CD4-positive, alpha-beta memory T cell (primary cell): ENCODE measurements around the gene LRRC51. TPM values are rescaled to one million over a fixed set of nuclear protein-coding genes. Genes with fewer than 3 reads are reported as not detected.
A peak's percentile ranks its signal among the peaks of the same experiment; 100 is the strongest.

Source experiments
- CTCF ChIA-PET: fragments of 350-600 bp; sonication (Branson Sonifier 250); formaldehyde crosslinking; loops from one replicate; lab custom pipeline; 2021; ENCODE audit warnings: inconsistent platforms; ENCODE audit not compliant: partially characterized antibody; lab: Charles Lee
- POLR2A ChIA-PET: fragments of 350-600 bp; sonication (Branson Sonifier 250); formaldehyde crosslinking; loops from one replicate; lab custom pipeline; 2021; ENCODE audit not compliant: partially characterized antibody; lab: Charles Lee
- DNase-seq, 5 donors: peaks; one replicate each; pipeline versions ENCODE4 v3.0.0 to v3.0.0-alpha.2; 2020 to 2022; ENCODE audit warnings: mixed read lengths in 1 of 5
- H3K27ac ChIP-seq: one replicate; pipeline ENCODE4 v1.7.0; 2013; ENCODE audit warnings: low read depth, low read length
- H3K27me3 ChIP-seq: 2 replicates; pipeline ENCODE4 v1.7.0; 2013; ENCODE audit warnings: mild to moderate bottlenecking, low read length, moderate library complexity; ENCODE audit not compliant: insufficient read depth
- H3K36me3 ChIP-seq: 2 replicates; pipeline ENCODE4 v1.7.0; 2013; ENCODE audit warnings: mild to moderate bottlenecking, low read length, moderate library complexity; ENCODE audit not compliant: insufficient read depth
- H3K4me1 ChIP-seq: 2 replicates; pipeline ENCODE4 v1.7.0; 2013; ENCODE audit warnings: mild to moderate bottlenecking, low read length, moderate library complexity; ENCODE audit not compliant: insufficient read depth
- H3K4me3 ChIP-seq, 2 donors: one replicate each; pipeline ENCODE4 v1.7.0; 2013; ENCODE audit warnings: low read length in 2 of 2, mild to moderate bottlenecking in 1 of 2
- H3K9me3 ChIP-seq, 2 donors: one replicate each; pipeline ENCODE4 v1.7.0; 2013; ENCODE audit warnings: low read length in 2 of 2, control low read depth in 1 of 2; ENCODE audit not compliant: control insufficient read depth in 1 of 2
- H3K27ac Mint-ChIP-seq, 7 donors: one replicate each; pipeline ENCODE4 v1.8.0; 2020 to 2021; ENCODE audit warnings: mixed read lengths in 7 of 7, mild to moderate bottlenecking in 6 of 7, inconsistent platforms in 3 of 7, moderate library complexity in 3 of 7
- H3K27me3 Mint-ChIP-seq, 2 donors: one replicate each; pipeline ENCODE4 v1.8.0; 2020 to 2021; ENCODE audit warnings: mixed read lengths in 2 of 2
- H3K36me3 Mint-ChIP-seq, 2 donors: one replicate each; pipeline ENCODE4 v1.8.0; 2020 to 2021; ENCODE audit warnings: mixed read lengths in 2 of 2, inconsistent platforms in 1 of 2, mild to moderate bottlenecking in 1 of 2
- H3K4me1 Mint-ChIP-seq, 4 donors: one replicate each; pipeline ENCODE4 v1.8.0; 2020 to 2021; ENCODE audit warnings: mixed read lengths in 4 of 4, mild to moderate bottlenecking in 1 of 4
- H3K4me3 Mint-ChIP-seq, 8 donors: one replicate each; pipeline ENCODE4 v1.8.0; 2020 to 2021; ENCODE audit warnings: mixed read lengths in 8 of 8, mild to moderate bottlenecking in 7 of 8, moderate library complexity in 6 of 8, inconsistent platforms in 3 of 8
- H3K9me3 Mint-ChIP-seq, 8 donors: one replicate each; pipeline ENCODE4 v1.8.0; 2020 to 2021; ENCODE audit warnings: mixed read lengths in 8 of 8, mild to moderate bottlenecking in 5 of 8, inconsistent platforms in 3 of 8, moderate library complexity in 1 of 8
- intact Hi-C: fragments of 100-400 bp; cut with micrococcal nuclease; formaldehyde crosslinking; loops from one replicate; pipeline ENCODE4 v1.15.1; 2023
- polyA plus RNA-seq, 2 donors: library from polyadenylated mRNA; unstranded; fragments of 300-500 nt; fragmentation: Illumina TruSeq; gene quantifications; one replicate each; pipeline ENCODE4 v1.2.3, GENCODE V29; 2021
- total RNA-seq, 2 experiments: library from RNA; stranded (reverse); gene quantifications; one replicate each; pipeline ENCODE4 v1.2.3, GENCODE V29; 2021

Gene LRRC51, protein sequence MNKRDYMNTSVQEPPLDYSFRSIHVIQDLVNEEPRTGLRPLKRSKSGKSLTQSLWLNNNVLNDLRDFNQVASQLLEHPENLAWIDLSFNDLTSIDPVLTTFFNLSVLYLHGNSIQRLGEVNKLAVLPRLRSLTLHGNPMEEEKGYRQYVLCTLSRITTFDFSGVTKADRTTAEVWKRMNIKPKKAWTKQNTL
- total RNA-seq: 1 to 10 TPM; 4.2 to 4.5 TPM
- 1 to 10 TPM; 4.0 to 5.3 TPM for polyA plus RNA-seq

DNA sequence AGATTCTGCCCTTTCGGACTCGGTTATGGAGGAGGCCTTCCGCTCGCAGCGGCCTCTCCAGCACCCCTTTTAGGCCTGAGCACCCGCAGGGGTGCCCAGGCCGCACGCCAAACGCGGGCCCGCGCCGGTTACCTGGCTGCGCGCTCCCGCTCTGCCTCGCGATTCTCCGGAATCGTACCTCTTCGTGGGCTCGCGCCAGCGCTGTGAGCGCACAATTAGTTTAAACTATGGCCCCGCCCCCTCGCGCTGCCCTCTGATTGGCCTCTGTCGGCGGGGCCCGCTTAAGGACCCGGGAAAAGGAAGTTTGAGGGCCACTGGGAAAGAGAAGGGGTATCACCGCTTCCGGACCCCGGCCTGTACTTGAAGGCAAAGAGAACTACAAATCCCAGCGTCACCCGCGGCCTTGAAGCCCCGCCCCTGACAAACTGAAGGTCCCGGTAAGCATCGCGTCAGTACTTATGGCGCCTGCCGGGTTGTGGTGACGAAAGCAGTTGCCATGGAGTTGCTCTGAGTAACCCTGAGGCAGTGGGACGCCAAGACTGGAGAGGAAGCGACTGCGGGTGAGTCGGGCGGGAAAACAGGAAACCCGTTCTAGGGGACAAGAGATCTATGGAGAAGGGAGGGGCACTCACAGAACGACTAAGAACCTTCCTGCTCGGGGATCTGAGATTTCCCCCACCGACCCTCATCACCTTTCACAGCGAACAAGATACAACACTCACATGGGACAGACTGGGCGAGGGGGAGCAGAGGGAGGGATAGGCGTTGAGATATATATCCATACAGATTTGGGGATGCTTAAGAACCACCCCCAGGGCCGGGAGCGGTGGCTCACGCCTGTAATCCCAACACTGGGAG is at the start of gene LRRC51, which contains the start of gene NUMA1:
Gene LRRC51 (plus strand): TSS at position 525 of the 858 bp plus-strand sequence. CDS start 8,234 bp downstream, outside the sequence.
Gene NUMA1 (minus strand): TSS at position 217 of the 858 bp plus-strand sequence. CDS start 44,599 bp downstream, outside the sequence.
- H3K27ac Mint-ChIP-seq: peak within 1 kb of the TSS; percentile 91 to 100 (median 99)
- H3K4me3 ChIP-seq: peak within 1 kb of the TSS; percentile 74 to 79
- H3K4me3 Mint-ChIP-seq: peak within 1 kb of the TSS; percentile 89 to 96 (median 93)
- DNase-seq: peak; percentile 98 to 100 (median 99)
- H3K4me1 Mint-ChIP-seq: peaks cover 31 to 53% (median 38%) of the 10 kb centered on the region in 4 donors
- intact Hi-C loops: loop anchor here (1.0 kb wide), 7 partner anchors 23 to 354 kb away; partner anchors contain the start of genes ANAPC15, CLPB, LAMTOR1 and XNDC1N
- no peaks in the 10 kb centered on the region for H3K36me3 ChIP-seq
- H3K9me3 ChIP-seq: no peaks in the 10 kb centered on the region
- H3K27me3 Mint-ChIP-seq: no peaks in the 10 kb centered on the region
- H3K36me3 Mint-ChIP-seq: peaks cover 0 to 7% of the 10 kb centered on the region in 2 donors
- H3K27ac ChIP-seq: peak within 1 kb of the TSS; percentile 75
- ChIA-PET POLR2A (interaction anchor here (1.0 to 10.2 kb wide), 3 partner anchors 12 to 40 kb away, joined by 3 to 137 read pairs (median 5); no protein-coding TSS in a partner anchor), CTCF (interaction anchor here (0.8 to 2.4 kb wide), 6 partner anchors 10 to 55 kb away, joined by 3 to 26 read pairs (median 8); no protein-coding TSS in a partner anchor)
- no peaks in the 10 kb centered on the region for H3K27me3 ChIP-seq
- H3K9me3 Mint-ChIP-seq: no peaks in the 10 kb centered on the region
- peaks cover 27% of the 10 kb centered on the region for H3K4me1 ChIP-seq

DNA sequence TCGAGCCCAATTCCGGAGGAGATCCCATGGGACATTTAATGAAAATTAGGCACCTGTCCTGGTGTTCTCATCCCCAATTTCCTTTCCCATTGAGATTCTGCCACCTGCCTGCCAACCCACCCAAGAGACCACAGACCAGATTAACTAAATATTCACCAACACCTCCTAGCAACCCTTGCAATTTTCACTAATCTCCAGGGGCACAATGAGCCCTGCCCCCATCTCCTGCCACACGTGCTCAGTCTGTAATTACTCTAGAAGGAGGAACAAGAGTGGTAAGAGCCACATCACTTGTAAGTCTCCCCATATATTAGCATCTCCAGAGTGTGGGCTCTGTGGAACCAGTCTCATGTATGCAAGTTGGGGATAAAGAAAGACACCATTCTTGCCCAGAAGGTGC is 44.0 kb upstream of the LRRC51 start:
- Histone ChIP-seq H3K36me3 (peaks cover 18% of the 10 kb centered on the region), H3K27ac (peak overlapping the region; percentile 8), H3K9me3 (no peaks in the 10 kb centered on the region), H3K27me3 (no peaks in the 10 kb centered on the region), H3K4me1 (peaks cover 61% of the 10 kb centered on the region), H3K4me3 (no peak overlapping the region)
- Mint-ChIP-seq H3K9me3 (no peaks in the 10 kb centered on the region), H3K4me1 (peaks cover 32 to 40% (median 35%) of the 10 kb centered on the region in 4 donors), H3K4me3 (peak overlapping the region in 5 of 8 donors; percentile 10 to 48 (median 22)), H3K27me3 (no peaks in the 10 kb centered on the region), H3K27ac (peak overlapping the region in 6 of 7 donors; percentile 5 to 88 (median 76)), H3K36me3 (peaks cover 11 to 41% of the 10 kb centered on the region in 2 donors)
- CTCF ChIA-PET: interaction anchor here (1.3 to 4.7 kb wide), 5 partner anchors 10 to 54 kb away, joined by 4 to 88 read pairs (median 6); no protein-coding TSS in a partner anchor
- no peak for DNase-seq
- POLR2A ChIA-PET: no interaction called here
- intact Hi-C loops: no loop called here

- H3K4me3 Mint-ChIP-seq: peak overlapping the region in 3 of 8 donors; percentile 21 to 77 (median 40)
- Histone ChIP-seq H3K4me1 (peaks cover 67% of the 10 kb centered on the region), H3K9me3 (no peaks in the 10 kb centered on the region), H3K27ac (peak overlapping the region; percentile 75), H3K36me3 (peaks cover 18% of the 10 kb centered on the region), H3K4me3 (no peak overlapping the region), H3K27me3 (no peaks in the 10 kb centered on the region)
- peaks cover 11 to 43% of the 10 kb centered on the region in 2 donors for H3K36me3 Mint-ChIP-seq
- CTCF ChIA-PET: interaction anchor here (1.0 to 4.7 kb wide), 5 partner anchors 8 to 106 kb away, joined by 3 to 88 read pairs (median 25); no protein-coding TSS in a partner anchor
- POLR2A ChIA-PET: interaction anchor here (0.6 to 6.5 kb wide), 8 partner anchors 11 to 109 kb away, joined by 3 to 137 read pairs (median 24); partner anchors contain the start of genes ANAPC15, LAMTOR1, LRRC51 and NUMA1
- intact Hi-C loops: no loop called here
- H3K4me1 Mint-ChIP-seq: peaks cover 32 to 50% (median 42%) of the 10 kb centered on the region in 4 donors
- peak overlapping the region in 1 of 7 donors; percentile 29 for H3K27ac Mint-ChIP-seq
- H3K27me3 Mint-ChIP-seq: no peaks in the 10 kb centered on the region
- no peak for DNase-seq
- no peaks in the 10 kb centered on the region for H3K9me3 Mint-ChIP-seq
Observed at GRCh38 chr11:72037554-72038311, 42.9 kb upstream of the LRRC51 start.

DNA sequence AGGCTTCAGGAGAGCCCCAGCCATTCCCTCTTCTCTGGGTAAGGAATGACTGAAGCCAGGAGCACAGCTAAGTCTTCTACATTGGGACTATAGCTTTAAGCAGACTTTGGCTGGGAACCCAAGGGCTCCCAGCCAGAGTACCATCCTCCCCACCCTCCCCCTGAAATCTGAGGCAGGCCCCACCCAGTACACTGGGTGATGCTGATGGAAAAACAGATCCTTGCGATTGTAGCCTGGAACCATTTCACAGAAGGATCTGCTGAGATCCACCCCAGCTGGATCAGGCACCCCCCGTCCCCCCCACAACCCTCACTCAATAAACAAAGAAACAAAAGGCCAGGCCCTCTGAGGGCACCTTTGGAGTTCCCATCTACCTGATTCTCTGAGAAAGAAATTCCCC is 42.2 kb upstream of the LRRC51 start:
- H3K36me3 ChIP-seq: peaks cover 17% of the 10 kb centered on the region
- Mint-ChIP-seq H3K4me1 (peaks cover 25 to 51% (median 42%) of the 10 kb centered on the region in 4 donors), H3K9me3 (no peaks in the 10 kb centered on the region), H3K4me3 (no peak overlapping the region), H3K36me3 (peaks cover 11 to 38% of the 10 kb centered on the region in 2 donors), H3K27me3 (no peaks in the 10 kb centered on the region), H3K27ac (no peak overlapping the region)
- no peaks in the 10 kb centered on the region for H3K9me3 ChIP-seq
- H3K27me3 ChIP-seq: no peaks in the 10 kb centered on the region
- DNase-seq: no peak
- intact Hi-C loops: no loop called here
- H3K4me3 ChIP-seq: peak overlapping the region in 1 of 2 donors; percentile 88
- POLR2A ChIA-PET: interaction anchor here (1.2 to 6.5 kb wide), 11 partner anchors 8 to 186 kb away, joined by 3 to 137 read pairs (median 32); partner anchors contain the start of genes ANAPC15, INPPL1, LAMTOR1 and LRRC51
- peaks cover 69% of the 10 kb centered on the region for H3K4me1 ChIP-seq
- CTCF ChIA-PET: interaction anchor here (1.0 to 4.7 kb wide), 11 partner anchors 9 to 145 kb away, joined by 3 to 88 read pairs (median 8); no protein-coding TSS in a partner anchor
- peak overlapping the region; percentile 75 for H3K27ac ChIP-seq

- POLR2A ChIA-PET: interaction anchor here (1.1 to 6.5 kb wide), 16 partner anchors 9 to 1740 kb away, joined by 3 to 137 read pairs (median 22); partner anchors contain the start of genes ANAPC15, IL18BP, INPPL1 and LAMTOR1
- Mint-ChIP-seq H3K9me3 (no peaks in the 10 kb centered on the region), H3K4me3 (no peak overlapping the region), H3K36me3 (peaks cover 11 to 34% of the 10 kb centered on the region in 2 donors), H3K27ac (no peak overlapping the region), H3K4me1 (peaks cover 28 to 50% (median 40%) of the 10 kb centered on the region in 4 donors), H3K27me3 (no peaks in the 10 kb centered on the region)
- Histone ChIP-seq H3K36me3 (peaks cover 9% of the 10 kb centered on the region), H3K4me1 (peaks cover 67% of the 10 kb centered on the region), H3K27me3 (no peaks in the 10 kb centered on the region), H3K4me3 (peak overlapping the region; percentile 79 to 88), H3K27ac (peak overlapping the region; percentile 75), H3K9me3 (no peaks in the 10 kb centered on the region)
- CTCF ChIA-PET: interaction anchor here (0.9 to 4.7 kb wide), 18 partner anchors 9 to 144 kb away, joined by 3 to 88 read pairs (median 6); partner anchors contain the start of gene NUMA1
- intact Hi-C loops: no loop called here
- DNase-seq: no peak
Observed at GRCh38 chr11:72039031-72039855, 41.4 kb upstream of the LRRC51 start.
